B cell (primary cell): Measurements from ENCODE around the gene PRAMEF2.
"Not testable (repeated sequence)": the region's sequence is repeated elsewhere in the genome, so short reads cannot be mapped to it uniquely, and the experiment has no call there.

Experiments used
- EZH2 ChIP-seq: IDR thresholded peaks from 2 replicates; pipeline ENCODE4 v1.6.1; 2012; ENCODE audit warnings: borderline replicate concordance, low read depth, mild to moderate bottlenecking, moderate library complexity, low read length; ENCODE audit not compliant: insufficient read depth, poor library complexity, severe bottlenecking
- TF ChIP-seq, protein P1 (sequence below): fragments of 200-600 bp; IDR thresholded peaks from one replicate; pipeline ENCODE4 v1.8.0; 2022; ENCODE audit warnings: antibody characterized with exemption, mild to moderate bottlenecking

DNA sequence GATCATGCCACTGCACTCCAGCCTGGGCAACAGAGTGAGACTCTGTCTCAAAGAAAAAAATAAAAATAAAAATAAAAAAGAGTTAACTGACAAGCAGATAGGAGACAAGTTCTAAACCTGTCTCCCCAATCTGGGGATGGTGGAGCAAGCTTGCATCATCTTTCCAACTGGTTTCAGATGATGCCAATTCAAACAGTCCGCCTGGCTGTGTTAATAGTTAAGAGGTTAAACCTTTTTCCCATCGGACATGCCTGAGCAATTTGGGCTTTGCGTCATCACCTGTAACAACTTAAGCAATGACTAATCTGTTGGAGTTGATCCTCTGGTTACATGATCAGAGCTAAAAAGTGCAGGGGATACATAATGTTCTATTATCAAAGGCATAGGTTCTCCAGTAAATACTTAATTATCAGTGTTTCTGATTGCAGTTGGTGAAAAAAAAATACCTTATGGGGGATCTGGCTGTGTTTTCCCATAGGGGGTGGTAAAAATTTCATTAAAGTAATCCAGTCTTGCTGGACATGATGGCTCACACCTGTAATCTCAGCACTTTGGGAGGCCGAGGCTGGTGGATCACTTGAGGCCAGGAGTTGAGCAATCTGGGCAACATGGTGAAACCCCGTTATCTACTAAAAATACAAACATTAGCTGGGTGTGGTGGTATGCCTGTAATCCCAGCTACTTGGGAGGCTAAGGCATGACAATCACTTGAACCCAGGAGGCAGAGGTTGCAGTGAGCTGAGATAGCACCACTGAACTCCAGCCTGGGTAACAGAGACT lies 47.1 kb downstream of the PRAMEF2 start:
- not testable (repeated sequence) for TF ChIP-seq EZH2
- TF ChIP-seq, protein P1, sequence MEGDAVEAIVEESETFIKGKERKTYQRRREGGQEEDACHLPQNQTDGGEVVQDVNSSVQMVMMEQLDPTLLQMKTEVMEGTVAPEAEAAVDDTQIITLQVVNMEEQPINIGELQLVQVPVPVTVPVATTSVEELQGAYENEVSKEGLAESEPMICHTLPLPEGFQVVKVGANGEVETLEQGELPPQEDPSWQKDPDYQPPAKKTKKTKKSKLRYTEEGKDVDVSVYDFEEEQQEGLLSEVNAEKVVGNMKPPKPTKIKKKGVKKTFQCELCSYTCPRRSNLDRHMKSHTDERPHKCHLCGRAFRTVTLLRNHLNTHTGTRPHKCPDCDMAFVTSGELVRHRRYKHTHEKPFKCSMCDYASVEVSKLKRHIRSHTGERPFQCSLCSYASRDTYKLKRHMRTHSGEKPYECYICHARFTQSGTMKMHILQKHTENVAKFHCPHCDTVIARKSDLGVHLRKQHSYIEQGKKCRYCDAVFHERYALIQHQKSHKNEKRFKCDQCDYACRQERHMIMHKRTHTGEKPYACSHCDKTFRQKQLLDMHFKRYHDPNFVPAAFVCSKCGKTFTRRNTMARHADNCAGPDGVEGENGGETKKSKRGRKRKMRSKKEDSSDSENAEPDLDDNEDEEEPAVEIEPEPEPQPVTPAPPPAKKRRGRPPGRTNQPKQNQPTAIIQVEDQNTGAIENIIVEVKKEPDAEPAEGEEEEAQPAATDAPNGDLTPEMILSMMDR, result not testable (repeated sequence)
